SU-DHL-6 (cell line): Measurements from ENCODE around the gene TPK1.

Experiments used
- H2AFZ ChIP-seq: fragments of 200-600 bp; sonication (generic); 2 replicates; pipeline ENCODE4 v1.6.1; 2014; ENCODE audit warnings: low read depth, mild to moderate bottlenecking, moderate library complexity, mixed read lengths, antibody characterized with exemption, low read length; ENCODE audit not compliant: severe bottlenecking
- H3F3A ChIP-seq: fragments of 200-600 bp; shearing (Covaris generic); 2 replicates; pipeline ENCODE4 v1.6.0; 2016; ENCODE audit warnings: antibody characterized with exemption, mild to moderate bottlenecking; ENCODE audit not compliant: insufficient read depth
- H3K27ac ChIP-seq: fragments of 200-600 bp; sonication (generic); 2 replicates; pipeline ENCODE4 v1.5.1; 2016; ENCODE audit warnings: low read depth, mild to moderate bottlenecking, low read length, moderate library complexity, mixed read lengths
- H3K27me3 ChIP-seq: fragments of 200-600 bp; sonication (generic), shearing (Covaris generic); 2 replicates; pipeline ENCODE4 v1.6.0; 2014; ENCODE audit warnings: mild to moderate bottlenecking, low read length
- H3K36me3 ChIP-seq: fragments of 200-600 bp; sonication (generic); 2 replicates; pipeline ENCODE4 v1.6.1; 2014; ENCODE audit warnings: mild to moderate bottlenecking, low read length, mixed read lengths
- H3K4me2 ChIP-seq: fragments of 300-600, 200-600 bp; shearing (Covaris generic), sonication (generic); 2 replicates; pipeline ENCODE4 v1.6.0; 2014; ENCODE audit warnings: low read length, low read depth, mild to moderate bottlenecking; ENCODE audit not compliant: poor library complexity, severe bottlenecking
- H3K4me3 ChIP-seq: fragments of 200-600 bp; sonication (generic); 2 replicates; pipeline ENCODE4 v1.5.1; 2014; ENCODE audit warnings: antibody characterized with exemption, low read length, mild to moderate bottlenecking, mixed read lengths; ENCODE audit not compliant: insufficient read depth, poor library complexity, severe bottlenecking
- H3K79me2 ChIP-seq: fragments of 200-600 bp; sonication (generic); 2 replicates; pipeline ENCODE4 v1.6.1; 2014; ENCODE audit warnings: mild to moderate bottlenecking, low read length, moderate library complexity; ENCODE audit not compliant: insufficient read depth
- H3K9ac ChIP-seq: fragments of 200-600 bp; sonication (generic); 2 replicates; pipeline ENCODE4 v1.7.0; 2014; ENCODE audit warnings: mild to moderate bottlenecking, low read length
- H3K9me2 ChIP-seq: fragments of 200-600 bp; sonication (generic); replicated peaks from 2 replicates; pipeline ENCODE4 v1.6.1; 2014; ENCODE audit warnings: low read length; ENCODE audit not compliant: insufficient read depth
- H3K9me3 ChIP-seq: fragments of 200-600 bp; sonication (generic); 2 replicates; pipeline ENCODE4 v1.6.1; 2014; ENCODE audit warnings: low read length, mixed read lengths; ENCODE audit not compliant: insufficient read depth
- H4K20me1 ChIP-seq: fragments of 200-600 bp; sonication (generic); 2 replicates; pipeline ENCODE4 v1.6.1; 2014; ENCODE audit warnings: low read depth, mild to moderate bottlenecking, antibody characterized with exemption, low read length, moderate library complexity, mixed read lengths
- CTCF ChIP-seq: fragments of 200-600 bp; sonication (generic); IDR thresholded peaks from one replicate; pipeline ENCODE4 v1.5.1; 2017; ENCODE audit warnings: antibody characterized with exemption, mild to moderate bottlenecking, low read length, moderate library complexity; ENCODE audit not compliant: insufficient read depth, poor library complexity, severe bottlenecking
- EZH2phosphoT487 ChIP-seq: fragments of 200-600 bp; sonication (generic), shearing (Covaris generic); conservative IDR thresholded peaks from 2 replicates; pipeline ENCODE4 v1.6.1; 2018; ENCODE audit warnings: mild to moderate bottlenecking, antibody characterized with exemption, low read length, moderate library complexity, mixed read lengths

TPK1 gene

GRCh38 chr7:144481833-144482232, 354.0 kb downstream of the TPK1 start:
- no peaks in the 10 kb centered on the region for H3K36me3 ChIP-seq
- no peak overlapping the region for H3K4me3 ChIP-seq
- H3K27ac ChIP-seq: no peak overlapping the region
- H3F3A ChIP-seq: no peaks in the 10 kb centered on the region
- no peak overlapping the region for H2AFZ ChIP-seq
- no peak overlapping the region for H3K9ac ChIP-seq
- H3K9me2 ChIP-seq: no peaks in the 10 kb centered on the region
- no peak for TF ChIP-seq CTCF
- TF ChIP-seq EZH2phosphoT487: no peak
- no peaks in the 10 kb centered on the region for H3K9me3 ChIP-seq
- no peaks in the 10 kb centered on the region for H3K27me3 ChIP-seq
- H4K20me1 ChIP-seq: no peaks in the 10 kb centered on the region
- no peaks in the 10 kb centered on the region for H3K79me2 ChIP-seq
- H3K4me2 ChIP-seq: no peak overlapping the region

GRCh38 chr7:144477348-144477747, 358.5 kb downstream of the TPK1 start:
- Histone ChIP-seq H3K9me2 (no peaks in the 10 kb centered on the region), H3F3A (no peaks in the 10 kb centered on the region), H2AFZ (no peak overlapping the region), H3K36me3 (no peaks in the 10 kb centered on the region), H3K27ac (no peak overlapping the region), H3K79me2 (no peaks in the 10 kb centered on the region), H3K9me3 (no peaks in the 10 kb centered on the region), H3K4me2 (no peak overlapping the region), H3K27me3 (no peaks in the 10 kb centered on the region), H3K4me3 (no peak overlapping the region), H4K20me1 (no peaks in the 10 kb centered on the region), H3K9ac (no peak overlapping the region)
- TF ChIP-seq EZH2phosphoT487: no peak
- TF ChIP-seq CTCF: no peak

GRCh38 chr7:144474800-144475615, 360.8 kb downstream of the TPK1 start:
- Histone ChIP-seq H3K36me3 (no peaks in the 10 kb centered on the region), H4K20me1 (no peaks in the 10 kb centered on the region), H3K9me3 (no peaks in the 10 kb centered on the region), H3K27me3 (no peaks in the 10 kb centered on the region), H3K9me2 (no peaks in the 10 kb centered on the region), H3K4me2 (no peak overlapping the region), H2AFZ (no peak overlapping the region), H3K9ac (no peak overlapping the region), H3K79me2 (no peaks in the 10 kb centered on the region), H3K27ac (no peak overlapping the region), H3K4me3 (no peak overlapping the region), H3F3A (no peaks in the 10 kb centered on the region)
- no peak for TF ChIP-seq EZH2phosphoT487
- no peak for TF ChIP-seq CTCF
